ENCODE results near the gene C9. TPM values are rescaled to one million over a fixed set of nuclear protein-coding genes. Genes with fewer than 3 reads are reported as not detected.

Gene C9
- not detected in 3 replicates for total RNA-seq

- Mint-ChIP-seq H3K4me3 (no peak within 1 kb of the TSS), H3K9me3 (peaks cover 2% of the 10 kb centered on the region), H3K4me1 (no peaks in the 10 kb centered on the region), H3K27me3 (ENCODE audit: low read depth) (no peaks in the 10 kb centered on the region), H3K27ac (no peak within 1 kb of the TSS), H3K36me3 (no peaks in the 10 kb centered on the region)
- TF ChIP-seq CTCF (IDR thresholded peaks at IDR 0.05; ENCODE audit: unreplicated experiment): no peak
- no peak for DNase-seq (ENCODE audit: low spot score in 2 of 2, unreplicated experiment in 2 of 2)
These were observed at the start of gene C9 for GRCh38 chr5:39364367-39364766. Gene C9, minus strand, starts transcription at chr5:39364495. Its CDS starts 31 bp downstream, at chr5:39364464.

- no peak for DNase-seq (ENCODE audit: low spot score in 2 of 2, unreplicated experiment in 2 of 2)
- peaks cover 44% of the 10 kb centered on the region for H3K4me1 Mint-ChIP-seq
- H3K27me3 Mint-ChIP-seq (ENCODE audit: low read depth): no peaks in the 10 kb centered on the region
- no peak for TF ChIP-seq CTCF (IDR thresholded peaks at IDR 0.05; ENCODE audit: unreplicated experiment)
- no peak overlapping the region for H3K4me3 Mint-ChIP-seq
- no peaks in the 10 kb centered on the region for H3K9me3 Mint-ChIP-seq
- H3K36me3 Mint-ChIP-seq: peaks cover 11% of the 10 kb centered on the region
- no peak overlapping the region for H3K27ac Mint-ChIP-seq
These were observed 49.5 kb upstream of the C9 start for GRCh38 chr5:39413771-39414170.

- peak overlapping the region; percentile 33 for H3K27ac Mint-ChIP-seq
- H3K4me1 Mint-ChIP-seq: peaks cover 46% of the 10 kb centered on the region
- TF ChIP-seq CTCF (IDR thresholded peaks at IDR 0.05; ENCODE audit: unreplicated experiment): no peak
- no peak for DNase-seq (ENCODE audit: low spot score in 2 of 2, unreplicated experiment in 2 of 2)
- no peak overlapping the region for H3K4me3 Mint-ChIP-seq
- no peaks in the 10 kb centered on the region for H3K9me3 Mint-ChIP-seq
- no peaks in the 10 kb centered on the region for H3K27me3 Mint-ChIP-seq (ENCODE audit: low read depth)
- peaks cover 11% of the 10 kb centered on the region for H3K36me3 Mint-ChIP-seq
These were observed 48.6 kb upstream of the C9 start for GRCh38 chr5:39412721-39413394.

- no peak for TF ChIP-seq CTCF (IDR thresholded peaks at IDR 0.05; ENCODE audit: unreplicated experiment)
- H3K4me1 Mint-ChIP-seq: peaks cover 50% of the 10 kb centered on the region
- no peak overlapping the region for H3K4me3 Mint-ChIP-seq
- no peaks in the 10 kb centered on the region for H3K27me3 Mint-ChIP-seq (ENCODE audit: low read depth)
- no peak overlapping the region for H3K27ac Mint-ChIP-seq
- no peaks in the 10 kb centered on the region for H3K9me3 Mint-ChIP-seq
- H3K36me3 Mint-ChIP-seq: peaks cover 14% of the 10 kb centered on the region
- no peak for DNase-seq (ENCODE audit: low spot score in 2 of 2, unreplicated experiment in 2 of 2)
These were observed 47.7 kb upstream of the C9 start for GRCh38 chr5:39411985-39412384.

- DNase-seq (ENCODE audit: low spot score in 2 of 2, unreplicated experiment in 2 of 2): no peak
- H3K9me3 Mint-ChIP-seq: no peaks in the 10 kb centered on the region
- no peak overlapping the region for H3K4me3 Mint-ChIP-seq
- H3K27ac Mint-ChIP-seq: peak overlapping the region; percentile 63
- peaks cover 6% of the 10 kb centered on the region for H3K36me3 Mint-ChIP-seq
- no peak for TF ChIP-seq CTCF (IDR thresholded peaks at IDR 0.05; ENCODE audit: unreplicated experiment)
- H3K27me3 Mint-ChIP-seq (ENCODE audit: low read depth): no peaks in the 10 kb centered on the region
- peaks cover 50% of the 10 kb centered on the region for H3K4me1 Mint-ChIP-seq
These were observed 46.8 kb upstream of the C9 start for GRCh38 chr5:39411061-39411460.

Data from mesothelial cell of epicardium (in vitro differentiated cells).